Stimulated activated CD8-positive, alpha-beta memory T cell treated with anti-CD3 and anti-CD28 coated beads, Interleukin-4, amount 100 ng/mL, for 48 hours (primary cell): Measurements from ENCODE around the gene IDS.
A peak's percentile ranks its signal among the peaks of the same experiment; 100 is the strongest.
"Not testable (repeated sequence)": the region's sequence is repeated elsewhere in the genome, so short reads cannot be mapped to it uniquely, and the experiment has no call there.

ENCODE experiments used
- DNase-seq: peaks from one replicate; pipeline ENCODE4 v3.0.0-alpha.2; 2020

IDS gene

GRCh38 chrX:149504915-149505651 lies at the start of gene IDS:
Gene IDS, minus strand, starts transcription at chrX:149505306. Its CDS starts 169 bp downstream, at chrX:149505137.
- peak; percentile 87 for DNase-seq

- not testable (repeated sequence) for DNase-seq
Observed at GRCh38 chrX:149551939-149552248, 46.8 kb upstream of the IDS start.

- not testable (repeated sequence) for DNase-seq
Observed at GRCh38 chrX:149551245-149551938, 46.3 kb upstream of the IDS start.

- DNase-seq, result not testable (repeated sequence)
Observed at GRCh38 chrX:149550454-149550853, 45.3 kb upstream of the IDS start.

- DNase-seq, result not testable (repeated sequence)
Observed at GRCh38 chrX:149549701-149550100, 44.6 kb upstream of the IDS start, which contains the start of gene HSFX3. Gene HSFX3, minus strand, starts transcription at chrX:149549924. Its CDS starts 72 bp downstream, at chrX:149549852.

GRCh38 chrX:149547782-149548181 lies 42.7 kb upstream of the IDS start:
- DNase-seq, result not testable (repeated sequence)

GRCh38 chrX:149546962-149547361 lies 41.9 kb upstream of the IDS start:
- DNase-seq, result not testable (repeated sequence)

- DNase-seq, result not testable (repeated sequence)
Observed at GRCh38 chrX:149545545-149546543, 40.7 kb upstream of the IDS start.

GRCh38 chrX:149541521-149542047 lies 36.5 kb upstream of the IDS start:
- no peak for DNase-seq

- peak; percentile 89 for DNase-seq
Observed at GRCh38 chrX:149540621-149541520, 35.8 kb upstream of the IDS start, which contains the start of gene EOLA1. Gene EOLA1, plus strand, starts transcription at chrX:149541012. Its CDS starts 4,619 bp downstream, at chrX:149545631.

GRCh38 chrX:149540131-149540620 lies 35.1 kb upstream of the IDS start:
- peak; percentile 91 for DNase-seq

GRCh38 chrX:149539283-149540130 lies 34.4 kb upstream of the IDS start:
- peak; percentile 86 for DNase-seq

GRCh38 chrX:149537474-149537873 lies 32.4 kb upstream of the IDS start:
- not testable (repeated sequence) for DNase-seq

- not testable (repeated sequence) for DNase-seq
Observed at GRCh38 chrX:149534926-149535602, 30.0 kb upstream of the IDS start.

- DNase-seq, result not testable (repeated sequence)
Observed at GRCh38 chrX:149533999-149534398, 28.9 kb upstream of the IDS start.

- DNase-seq, result not testable (repeated sequence)
Observed at GRCh38 chrX:149532868-149533267, 27.8 kb upstream of the IDS start.

- no peak for DNase-seq
Observed at GRCh38 chrX:149531599-149531998, 26.5 kb upstream of the IDS start.

- no peak for DNase-seq
Observed at GRCh38 chrX:149528381-149528780, 23.3 kb upstream of the IDS start.

- no peak for DNase-seq
Observed at GRCh38 chrX:149527705-149528104, 22.6 kb upstream of the IDS start.
